Smooth muscle cell (in vitro differentiated cells): ENCODE measurements around the gene ANGPTL2. TPM values are rescaled to one million over a fixed set of nuclear protein-coding genes. Genes with fewer than 3 reads are reported as not detected.

Source experiments
- DNase-seq: peaks from one replicate; lab custom pipeline; 2025; ENCODE audit not compliant: unreplicated experiment; lab: John Stamatoyannopoulos, UW
- H2AFZ ChIP-seq: fragments of 200-600 bp; sonication (generic); 2 replicates; pipeline ENCODE4 v1.6.0; 2016; ENCODE audit warnings: antibody characterized with exemption, low read depth, mild to moderate bottlenecking
- H3F3A ChIP-seq: fragments of 200-600 bp; sonication (generic); 2 replicates; pipeline ENCODE4 v1.6.0; 2017; ENCODE audit warnings: antibody characterized with exemption, low read depth
- H3K27ac ChIP-seq: fragments of 200-600 bp; sonication (generic); 2 replicates; pipeline ENCODE4 v1.5.1; 2016; ENCODE audit warnings: low read depth, mild to moderate bottlenecking
- H3K27me3 ChIP-seq: fragments of 200-600 bp; sonication (generic); 2 replicates; pipeline ENCODE4 v1.6.1; 2016; ENCODE audit warnings: low read depth, mild to moderate bottlenecking
- H3K36me3 ChIP-seq: fragments of 200-600 bp; sonication (generic); 2 replicates; pipeline ENCODE4 v1.5.1; 2016; ENCODE audit warnings: low read depth
- H3K4me1 ChIP-seq: fragments of 200-600 bp; sonication (generic); 2 replicates; pipeline ENCODE4 v1.5.1; 2016; ENCODE audit warnings: low read depth
- H3K4me2 ChIP-seq: fragments of 200-600 bp; sonication (generic); 2 replicates; pipeline ENCODE4 v1.6.0; 2016; ENCODE audit warnings: mild to moderate bottlenecking
- H3K4me3 ChIP-seq: fragments of 200-600 bp; sonication (generic); 2 replicates; pipeline ENCODE4 v1.5.1; 2016; ENCODE audit warnings: mild to moderate bottlenecking
- H3K79me2 ChIP-seq: fragments of 200-600 bp; sonication (generic); 2 replicates; pipeline ENCODE4 v1.6.0; 2016; ENCODE audit warnings: low read depth, mild to moderate bottlenecking
- H3K9ac ChIP-seq: fragments of 200-600 bp; sonication (generic); 2 replicates; pipeline ENCODE4 v1.6.0; 2016; ENCODE audit warnings: low read depth
- H3K9me3 ChIP-seq: fragments of 200-600 bp; sonication (generic); replicated peaks from 2 replicates; pipeline ENCODE4 v1.5.1; 2016; ENCODE audit warnings: low read depth
- H4K20me1 ChIP-seq: fragments of 200-600 bp; sonication (generic); 2 replicates; pipeline ENCODE4 v1.6.0; 2016; ENCODE audit warnings: low read depth
- CTCF ChIP-seq: fragments of 200-600 bp; sonication (generic); IDR thresholded peaks from 2 replicates; pipeline ENCODE4 v1.5.1; 2017; ENCODE audit warnings: borderline replicate concordance, mild to moderate bottlenecking, antibody characterized with exemption; ENCODE audit not compliant: insufficient read depth, poor library complexity, severe bottlenecking
- WGBS: methylation state at CpG from one replicate; pipeline ENCODE4 v1.1.7; 2016; ENCODE audit warnings: low lambda C conversion rate; 5-methylcytosine and 5-hydroxymethylcytosine counted together
- polyA plus RNA-seq: library from polyadenylated mRNA; unstranded; fragments of >200 nt; fragmentation: Nextera tagmentation; extraction: Ambion mirVana; gene quantifications from 2 replicates; pipeline ENCODE4 v1.2.1, GENCODE V29; 2016
- total RNA-seq: library from RNA; depleted of rRNA; stranded (reverse); fragments of >200 nt; gene quantifications from 2 replicates; pipeline ENCODE4 v1.2.3, GENCODE V29; 2014

The ANGPTL2 gene
- total and polyA plus RNA-seq, 2 experiments from 2014 or later, result 16.1 to 18.7 TPM

DNA sequence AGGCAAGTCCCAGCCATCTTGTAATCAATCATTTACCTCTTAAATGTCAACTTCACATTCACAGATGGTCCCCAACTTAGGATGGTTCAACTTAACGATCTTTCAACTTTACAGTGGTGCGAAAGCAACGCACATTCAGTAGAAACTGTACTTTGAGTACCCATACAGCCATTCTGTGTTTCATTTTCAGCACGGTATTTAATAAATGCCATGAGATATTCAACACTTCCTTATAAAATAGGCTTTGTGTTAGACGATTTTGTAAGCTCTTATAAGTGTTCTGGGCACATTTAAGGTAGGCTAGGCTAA is 47.1 kb upstream of the ANGPTL2 start:
- Histone ChIP-seq H3K79me2 (no peaks in the 10 kb centered on the region), H3K4me2 (no peak overlapping the region), H3K27ac (no peak overlapping the region), H3K27me3 (no peaks in the 10 kb centered on the region), H3K36me3 (no peaks in the 10 kb centered on the region), H3K9ac (no peak overlapping the region), H3F3A (no peaks in the 10 kb centered on the region), H3K9me3 (no peaks in the 10 kb centered on the region), H4K20me1 (no peaks in the 10 kb centered on the region), H3K4me3 (no peak overlapping the region), H3K4me1 (peaks cover 6% of the 10 kb centered on the region), H2AFZ (no peak overlapping the region)
- no peak for DNase-seq
- TF ChIP-seq CTCF, result no peak
- 88% methylated on average over 5 of the region's 5 CpGs for WGBS

GRCh38 chr9:127168756-127169574 is 46.5 kb upstream of the ANGPTL2 start:
- no peaks in the 10 kb centered on the region for H3K79me2 ChIP-seq
- no peak overlapping the region for H3K27ac ChIP-seq
- H3K36me3 ChIP-seq, result no peaks in the 10 kb centered on the region
- peaks cover 6% of the 10 kb centered on the region for H3K4me1 ChIP-seq
- no peaks in the 10 kb centered on the region for H3K27me3 ChIP-seq
- H4K20me1 ChIP-seq, result no peaks in the 10 kb centered on the region
- WGBS, result 97% methylated on average over 10 of the region's 10 CpGs
- H3K4me3 ChIP-seq, result no peak overlapping the region
- H2AFZ ChIP-seq, result no peak overlapping the region
- DNase-seq, result no peak
- TF ChIP-seq CTCF, result no peak
- no peaks in the 10 kb centered on the region for H3K9me3 ChIP-seq
- H3K4me2 ChIP-seq, result no peak overlapping the region
- H3F3A ChIP-seq, result no peaks in the 10 kb centered on the region
- no peak overlapping the region for H3K9ac ChIP-seq

GRCh38 chr9:127167560-127168326 is 45.3 kb upstream of the ANGPTL2 start:
- WGBS, result 94% methylated on average over 11 of the region's 11 CpGs
- no peaks in the 10 kb centered on the region for H3K36me3 ChIP-seq
- no peak overlapping the region for H3K9ac ChIP-seq
- no peak for DNase-seq
- H3K27me3 ChIP-seq, result no peaks in the 10 kb centered on the region
- no peak overlapping the region for H3K27ac ChIP-seq
- H3F3A ChIP-seq, result peaks cover 3% of the 10 kb centered on the region
- H3K4me1 ChIP-seq, result peaks cover 10% of the 10 kb centered on the region
- H4K20me1 ChIP-seq, result no peaks in the 10 kb centered on the region
- H3K9me3 ChIP-seq, result no peaks in the 10 kb centered on the region
- no peaks in the 10 kb centered on the region for H3K79me2 ChIP-seq
- no peak overlapping the region for H2AFZ ChIP-seq
- no peak overlapping the region for H3K4me2 ChIP-seq
- no peak overlapping the region for H3K4me3 ChIP-seq
- no peak for TF ChIP-seq CTCF
